ENCODE measurements around the gene NPBWR2.
"Not testable (repeated sequence)": the region's sequence is repeated elsewhere in the genome, so short reads cannot be mapped to it uniquely, and the experiment has no call there.

The NPBWR2 gene

DNA sequence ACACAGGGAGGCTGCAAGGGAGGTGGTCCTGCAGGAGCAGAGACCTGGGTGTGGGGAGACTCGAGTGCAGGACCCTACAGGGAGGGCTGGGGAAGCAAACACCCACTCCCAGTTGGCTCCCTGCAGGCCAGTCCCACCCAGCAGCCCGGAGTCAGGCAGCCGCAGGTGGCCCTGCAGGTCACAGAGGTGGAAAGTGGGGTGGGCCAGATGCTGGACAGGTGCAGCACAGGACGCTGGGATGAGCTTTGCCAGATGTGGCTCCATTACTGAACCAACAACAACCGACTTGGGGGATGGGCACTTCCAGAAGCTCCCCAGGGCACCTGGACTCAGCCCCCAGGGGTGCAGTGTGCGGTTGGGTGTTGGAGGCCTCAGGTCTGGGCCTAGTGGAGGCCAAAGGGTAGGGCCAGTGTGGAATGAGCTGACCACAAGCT is 30.2 kb upstream of the NPBWR2 start:
- no peak for TF ChIP-seq CTCF (IDR thresholded peaks at IDR 0.05; ENCODE audit: low read depth, low read length)
- no peak for DNase-seq (ENCODE audit: low read depth, low spot score)
- in situ Hi-C loops (cut with HindIII; ENCODE audit: low sequenced_read_pairs): no loop called here
- H3K4me3 ChIP-seq (ENCODE audit: low read depth, low read length): no peak overlapping the region

DNA sequence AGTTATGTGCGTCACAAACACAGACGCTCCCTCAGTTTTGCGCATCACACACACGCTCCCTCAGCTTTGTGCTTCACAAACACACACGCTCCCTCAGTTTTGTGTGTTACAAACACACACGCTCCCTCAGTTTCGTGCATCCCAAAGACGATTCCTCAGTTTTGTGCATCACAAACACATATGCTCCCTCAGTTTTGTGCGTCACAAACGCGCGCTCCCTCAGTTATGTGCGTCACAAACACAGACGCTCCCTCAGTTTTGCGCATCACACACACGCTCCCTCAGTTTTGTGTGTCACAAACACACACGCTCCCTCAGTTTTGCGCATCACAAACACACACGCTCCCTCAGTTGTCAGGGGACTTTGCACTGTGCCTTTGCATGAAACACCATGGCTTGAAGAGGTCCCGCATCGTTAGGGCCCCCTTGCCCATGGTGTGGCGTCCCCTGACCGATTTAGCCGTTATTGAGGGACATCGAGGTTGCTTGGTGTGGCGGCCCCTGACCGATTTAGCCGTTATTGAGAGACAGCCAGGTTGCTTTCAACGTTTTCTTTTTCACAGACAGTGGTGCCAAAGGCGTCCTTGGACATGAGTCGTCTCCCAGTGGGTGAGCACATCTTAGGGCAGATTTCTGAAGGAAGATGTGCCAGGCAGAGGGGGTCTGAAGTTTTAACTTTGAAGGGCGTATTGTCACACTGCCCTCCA is 28.8 kb upstream of the NPBWR2 start:
- no peak for DNase-seq (ENCODE audit: low read depth, low spot score)
- no peak for TF ChIP-seq CTCF (IDR thresholded peaks at IDR 0.05; ENCODE audit: low read depth, low read length)
- H3K4me3 ChIP-seq (ENCODE audit: low read depth, low read length): no peak overlapping the region
- in situ Hi-C loops (cut with HindIII; ENCODE audit: low sequenced_read_pairs): no loop called here

- in situ Hi-C loops (cut with HindIII; ENCODE audit: low sequenced_read_pairs); H3K4me3 ChIP-seq (ENCODE audit: low read depth, low read length); DNase-seq (ENCODE audit: low read depth, low spot score): not testable (repeated sequence)
These were observed 27.4 kb upstream of the NPBWR2 start for GRCh38 chr20:64134744-64135143.

DNA sequence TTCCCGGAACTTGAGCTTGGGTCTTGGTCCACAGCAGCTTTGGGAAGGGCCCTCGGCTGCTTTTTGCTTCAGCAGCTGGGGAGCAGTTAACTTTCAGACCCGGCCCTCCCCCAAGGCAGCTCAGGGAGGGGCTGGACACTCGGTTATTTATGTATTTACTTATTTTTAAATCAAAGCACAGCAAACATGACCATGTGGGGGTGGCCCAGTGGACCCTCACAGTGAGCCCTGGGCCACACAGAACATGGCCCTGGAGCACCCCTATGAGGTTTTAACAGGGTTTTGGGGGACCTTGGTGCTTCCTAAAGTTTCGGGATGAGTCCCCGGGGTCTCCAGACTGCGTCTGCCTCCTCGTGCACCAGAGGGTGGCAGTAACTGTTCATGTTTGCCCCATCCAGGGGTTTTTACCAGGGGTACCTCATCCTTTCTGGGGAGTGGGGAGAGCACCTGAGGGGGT is 26.6 kb upstream of the NPBWR2 start:
- in situ Hi-C loops (cut with HindIII; ENCODE audit: low sequenced_read_pairs): no loop called here
- H3K4me3 ChIP-seq (ENCODE audit: low read depth, low read length): no peak overlapping the region
- TF ChIP-seq CTCF (IDR thresholded peaks at IDR 0.05; ENCODE audit: low read depth, low read length): peak; percentile 12
- DNase-seq (ENCODE audit: low read depth, low spot score): no peak

GRCh38 chr20:64131406-64131805 is 24.0 kb upstream of the NPBWR2 start:
- H3K4me3 ChIP-seq (ENCODE audit: low read depth, low read length): no peak overlapping the region
- in situ Hi-C loops (cut with HindIII; ENCODE audit: low sequenced_read_pairs): no loop called here
- no peak for DNase-seq (ENCODE audit: low read depth, low spot score)
- TF ChIP-seq CTCF (IDR thresholded peaks at IDR 0.05; ENCODE audit: low read depth, low read length): peak; percentile 37

DNA sequence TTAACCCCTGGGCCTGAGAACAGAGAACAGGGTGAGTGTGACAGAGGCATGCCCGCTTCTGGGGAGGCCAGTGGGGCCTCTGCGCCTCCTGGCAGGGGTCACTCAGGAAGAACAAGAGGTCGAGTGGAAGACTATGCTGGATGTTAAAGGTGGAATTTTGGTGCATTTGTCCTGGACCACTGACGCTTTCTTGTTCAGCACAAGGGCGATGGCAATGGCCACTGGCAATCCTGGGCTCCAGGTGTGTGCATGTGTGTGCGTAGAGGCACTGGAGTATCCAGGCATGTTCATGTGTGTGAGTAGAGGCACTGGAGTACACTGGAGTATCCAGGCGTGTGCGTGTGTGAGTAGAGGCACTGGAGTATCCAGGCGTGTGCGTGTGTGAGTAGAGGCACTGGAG is 23.5 kb upstream of the NPBWR2 start:
- no peak for TF ChIP-seq CTCF (IDR thresholded peaks at IDR 0.05; ENCODE audit: low read depth, low read length)
- DNase-seq (ENCODE audit: low read depth, low spot score): no peak
- in situ Hi-C loops (cut with HindIII; ENCODE audit: low sequenced_read_pairs): no loop called here
- no peak overlapping the region for H3K4me3 ChIP-seq (ENCODE audit: low read depth, low read length)

DNA sequence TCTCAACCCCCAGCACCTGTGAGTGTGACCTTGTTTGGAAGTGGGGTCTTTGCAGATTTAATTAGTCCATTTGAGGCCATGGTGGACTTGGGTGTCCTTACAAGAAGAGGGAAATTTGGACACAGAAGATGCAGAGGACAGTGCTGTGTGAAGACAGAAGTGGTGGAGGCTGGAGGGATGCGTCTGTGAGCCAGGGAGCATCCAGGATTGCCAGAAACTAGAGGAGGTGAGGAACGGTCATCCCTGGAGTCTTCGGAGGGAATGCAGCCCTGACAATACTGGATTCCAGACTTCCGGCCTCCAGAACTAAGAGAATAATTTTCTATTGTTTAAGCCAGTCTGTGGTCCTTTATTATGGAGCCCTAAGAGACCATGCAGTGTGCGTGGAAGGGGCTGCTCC is 22.9 kb upstream of the NPBWR2 start:
- no peak overlapping the region for H3K4me3 ChIP-seq (ENCODE audit: low read depth, low read length)
- in situ Hi-C loops (cut with HindIII; ENCODE audit: low sequenced_read_pairs): no loop called here
- DNase-seq (ENCODE audit: low read depth, low spot score): no peak
- TF ChIP-seq CTCF (IDR thresholded peaks at IDR 0.05; ENCODE audit: low read depth, low read length): no peak

All from astrocyte of the spinal cord (primary cell).